WERI-Rb-1 (cell line): ENCODE results near the gene SURF6.
"Not testable (repeated sequence)": the region's sequence is repeated elsewhere in the genome, so short reads cannot be mapped to it uniquely, and the experiment has no call there.

Source experiments
- DNase-seq: peaks from one replicate; pipeline ENCODE4 v3.0.0-alpha.2; 2020
- H3K27ac ChIP-seq: fragments of 250-450 bp; sonication (Bioruptor Pico); 2 replicates; pipeline ENCODE4 v1.5.1; 2020; ENCODE audit warnings: mild to moderate bottlenecking, moderate library complexity
- H3K27me3 ChIP-seq: fragments of 250-450 bp; sonication (Bioruptor Pico); 2 replicates; pipeline ENCODE4 v1.5.1; 2021; ENCODE audit warnings: mild to moderate bottlenecking, low read depth, moderate library complexity; ENCODE audit not compliant: insufficient read depth, severe bottlenecking
- H3K36me3 ChIP-seq: fragments of 250-450 bp; sonication (Bioruptor Pico); 2 replicates; pipeline ENCODE4 v1.5.1; 2020; ENCODE audit warnings: mild to moderate bottlenecking, moderate library complexity
- H3K4me3 ChIP-seq: 2 replicates; pipeline ENCODE4 v1.5.1; 2011; ENCODE audit warnings: low read depth, mild to moderate bottlenecking, control low read depth, low read length
- H3K9me3 ChIP-seq: fragments of 250-450 bp; sonication (Bioruptor Pico); 2 replicates; pipeline ENCODE4 v1.5.1; 2021; ENCODE audit warnings: mild to moderate bottlenecking, moderate library complexity; ENCODE audit not compliant: severe bottlenecking
- CTCF ChIP-seq: IDR thresholded peaks from 2 replicates; pipeline ENCODE4 v1.5.1; 2011; ENCODE audit warnings: low read depth, mild to moderate bottlenecking, control low read depth, inconsistent platforms, low read length

SURF6 gene

DNA sequence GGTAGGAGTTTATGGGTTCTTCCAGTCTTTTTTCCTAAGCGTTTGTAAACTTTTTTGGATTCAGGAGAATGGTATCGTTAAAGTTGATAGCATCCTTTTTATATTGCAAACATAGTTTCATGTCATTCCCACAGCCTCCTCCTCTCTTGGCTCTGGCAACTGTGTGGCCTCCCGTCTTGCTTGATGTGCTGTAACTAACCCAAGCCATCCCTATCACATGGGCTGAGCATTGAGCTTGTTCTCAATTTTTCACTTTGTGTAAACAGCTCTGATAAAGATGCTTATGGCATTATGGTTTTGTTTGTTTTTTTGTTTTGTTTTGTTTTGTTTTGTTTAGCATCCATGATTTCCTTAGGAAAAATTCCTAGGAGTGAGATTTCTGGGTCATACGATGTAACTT lies 44.7 kb upstream of the SURF6 start:
- Histone ChIP-seq H3K27ac (no peak overlapping the region), H3K36me3 (peaks cover under 1% of the 10 kb centered on the region), H3K27me3 (no peaks in the 10 kb centered on the region), H3K9me3 (peaks cover 10% of the 10 kb centered on the region), H3K4me3 (no peak overlapping the region)
- no peak for DNase-seq
- no peak for TF ChIP-seq CTCF

- peaks cover 5% of the 10 kb centered on the region for H3K36me3 ChIP-seq
- DNase-seq: no peak
- H3K27ac ChIP-seq: no peak overlapping the region
- H3K4me3 ChIP-seq: no peak overlapping the region
- H3K9me3 ChIP-seq: peaks cover 10% of the 10 kb centered on the region
- H3K27me3 ChIP-seq: no peaks in the 10 kb centered on the region
- no peak for TF ChIP-seq CTCF
Observed at GRCh38 chr9:133379153-133380086, 43.4 kb upstream of the SURF6 start.

DNA sequence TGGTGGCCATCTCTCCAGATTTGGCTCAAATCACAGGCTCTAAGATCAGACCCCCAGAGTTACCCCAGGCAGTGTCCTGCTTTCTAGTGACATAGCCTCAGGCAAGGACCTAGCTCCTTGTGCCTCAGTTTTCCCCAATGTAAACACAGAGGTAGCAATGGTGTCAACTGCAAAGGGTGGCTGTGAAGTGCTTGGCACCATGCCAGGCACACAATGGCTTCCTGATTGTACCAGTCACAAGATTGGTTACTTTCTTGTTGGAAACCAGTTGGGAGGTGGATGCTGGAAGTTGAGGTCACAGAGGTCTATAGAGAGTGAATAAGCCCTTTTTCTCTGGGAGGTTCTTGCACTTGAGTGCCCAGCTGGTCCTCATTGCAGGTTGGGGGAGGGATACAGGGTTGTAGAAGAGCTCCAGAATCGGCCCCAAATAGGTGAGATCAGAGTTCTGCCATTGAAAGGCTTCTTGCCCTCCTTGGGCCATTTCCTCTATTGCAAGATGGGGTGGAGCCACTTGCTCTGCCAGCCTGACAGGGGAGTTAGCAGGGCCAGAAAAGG lies 42.5 kb upstream of the SURF6 start:
- H3K36me3 ChIP-seq: peaks cover 10% of the 10 kb centered on the region
- no peaks in the 10 kb centered on the region for H3K27me3 ChIP-seq
- no peak overlapping the region for H3K4me3 ChIP-seq
- TF ChIP-seq CTCF: no peak
- no peak overlapping the region for H3K27ac ChIP-seq
- H3K9me3 ChIP-seq: peaks cover 10% of the 10 kb centered on the region
- DNase-seq: no peak

DNA sequence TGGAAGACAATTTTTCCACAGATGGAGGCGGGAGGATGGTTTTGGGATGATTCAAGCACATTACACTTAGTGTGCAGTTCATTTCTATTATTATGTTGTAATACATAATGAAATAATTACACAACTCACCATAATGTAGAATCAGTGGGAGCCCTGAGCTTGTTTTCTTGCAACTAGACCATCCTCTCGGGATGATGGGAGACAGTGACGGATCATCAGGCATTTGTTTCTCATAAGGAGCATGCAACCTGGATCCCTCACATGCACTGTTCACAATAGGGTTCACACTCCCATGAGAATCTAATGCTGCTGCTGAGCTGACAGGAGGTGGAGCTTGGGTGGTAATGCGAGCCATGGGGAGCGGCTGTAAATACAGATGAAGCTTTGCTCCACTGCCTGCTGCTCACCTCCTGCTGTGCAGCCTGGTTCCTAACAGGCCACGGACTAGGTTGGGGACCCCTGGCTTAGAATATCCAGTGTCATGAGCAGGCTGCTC lies 41.8 kb upstream of the SURF6 start:
- peak; percentile 62 for DNase-seq

DNA sequence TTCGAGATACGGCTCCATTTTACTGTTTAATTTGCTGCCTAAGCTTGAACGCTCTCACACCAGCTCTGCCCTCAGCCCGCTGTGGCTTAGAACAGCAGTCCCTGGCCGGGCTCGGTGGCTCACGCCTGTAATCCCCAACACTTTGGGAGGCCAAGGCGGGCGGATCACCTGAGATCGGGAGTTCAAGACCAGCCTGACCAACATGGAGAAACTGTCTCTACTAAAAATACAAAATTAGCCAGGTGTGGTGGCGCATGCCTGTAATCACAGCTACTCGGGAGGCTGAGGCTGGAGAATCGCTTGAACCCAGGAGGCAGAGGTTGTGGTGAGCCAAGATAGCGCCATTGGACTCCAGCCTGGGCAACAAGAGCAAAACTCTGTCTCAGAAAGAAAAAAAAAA lies 41.3 kb upstream of the SURF6 start:
- DNase-seq, H3K9me3 ChIP-seq, H3K4me3 ChIP-seq, H3K27me3 ChIP-seq, H3K27ac ChIP-seq: not testable (repeated sequence)
- peaks cover 22% of the 10 kb centered on the region for H3K36me3 ChIP-seq

More for the DNA sequence above, 41.8 kb upstream of the SURF6 start:
- no peaks in the 10 kb centered on the region for H3K27me3 ChIP-seq
- TF ChIP-seq CTCF: no peak
- H3K9me3 ChIP-seq: peaks cover 10% of the 10 kb centered on the region
- peaks cover 17% of the 10 kb centered on the region for H3K36me3 ChIP-seq
- no peak overlapping the region for H3K4me3 ChIP-seq
- no peak overlapping the region for H3K27ac ChIP-seq

DNA sequence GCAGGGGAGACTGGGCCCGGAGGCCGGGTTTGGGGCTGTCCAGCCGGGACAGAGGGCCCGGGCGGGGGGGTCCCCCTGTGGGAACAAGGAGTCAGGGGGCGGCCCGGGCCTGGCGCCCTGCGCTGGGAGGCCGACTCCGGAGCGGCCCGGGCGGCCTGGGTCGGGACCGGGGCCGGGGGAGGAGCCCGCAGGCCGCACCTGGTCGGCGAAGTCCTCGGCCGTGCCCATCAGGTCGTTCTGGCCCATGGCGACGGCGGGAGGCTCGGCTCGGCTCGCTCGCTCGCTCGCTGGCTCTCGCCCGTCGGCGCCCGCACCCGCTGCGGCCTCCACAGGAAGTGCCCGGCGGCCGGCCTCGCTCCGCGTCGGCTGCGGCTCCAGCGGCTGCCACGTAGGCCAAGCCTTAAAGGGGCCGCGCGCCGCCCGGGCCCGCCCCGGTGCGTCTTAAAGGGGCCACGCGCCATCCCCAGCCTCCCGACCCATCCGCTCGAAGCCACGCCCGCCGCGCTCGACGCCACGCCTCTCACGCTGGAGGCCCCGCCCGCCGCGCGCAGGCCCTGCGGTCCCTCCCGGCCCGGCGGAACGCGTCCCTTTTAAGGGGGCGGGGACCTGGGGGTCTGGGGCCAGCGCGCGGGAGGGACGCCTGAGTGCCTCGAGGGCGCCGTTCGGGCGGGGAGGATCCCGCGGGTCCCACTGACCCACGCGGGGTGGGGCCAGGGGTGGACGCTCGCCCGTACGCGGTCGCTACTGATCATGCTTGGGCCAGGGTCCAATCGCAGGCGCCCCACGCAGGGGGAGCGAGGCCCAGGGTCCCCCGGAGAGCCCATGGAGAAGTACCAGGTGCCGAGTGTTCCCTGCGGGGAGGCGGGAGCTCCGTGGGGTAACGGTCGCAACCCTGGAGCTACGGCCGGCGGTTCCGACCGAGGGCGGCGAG lies 40.0 kb upstream of the SURF6 start, which contains the start of the genes STKLD1 and SURF4:
STKLD1 (plus strand) TSS at position 643 of the 931 bp plus-strand sequence; CDS start at position 751, 108 bp downstream.
SURF4 (minus strand) TSS at position 337 of the 931 bp plus-strand sequence; CDS start at position 246, 91 bp downstream.
- Histone ChIP-seq H3K27me3 (no peaks in the 10 kb centered on the region), H3K4me3 (peak within 1 kb of the TSS; percentile 78), H3K9me3 (peaks cover 10% of the 10 kb centered on the region), H3K27ac (peak within 1 kb of the TSS; percentile 94), H3K36me3 (peaks cover 25% of the 10 kb centered on the region)
- DNase-seq: peak; percentile 95
- TF ChIP-seq CTCF: no peak
